Medulla oblongata (tissue), 1 donor: ENCODE measurements around the gene PRTN3.
"Not testable (repeated sequence)": the region's sequence is repeated elsewhere in the genome, so short reads cannot be mapped to it uniquely, and the experiment has no call there.

Experiments used
- DNase-seq: peaks from one replicate; pipeline ENCODE4 v3.0.0-alpha.2; 2015; ENCODE audit errors: extremely low spot score

The PRTN3 gene

DNA sequence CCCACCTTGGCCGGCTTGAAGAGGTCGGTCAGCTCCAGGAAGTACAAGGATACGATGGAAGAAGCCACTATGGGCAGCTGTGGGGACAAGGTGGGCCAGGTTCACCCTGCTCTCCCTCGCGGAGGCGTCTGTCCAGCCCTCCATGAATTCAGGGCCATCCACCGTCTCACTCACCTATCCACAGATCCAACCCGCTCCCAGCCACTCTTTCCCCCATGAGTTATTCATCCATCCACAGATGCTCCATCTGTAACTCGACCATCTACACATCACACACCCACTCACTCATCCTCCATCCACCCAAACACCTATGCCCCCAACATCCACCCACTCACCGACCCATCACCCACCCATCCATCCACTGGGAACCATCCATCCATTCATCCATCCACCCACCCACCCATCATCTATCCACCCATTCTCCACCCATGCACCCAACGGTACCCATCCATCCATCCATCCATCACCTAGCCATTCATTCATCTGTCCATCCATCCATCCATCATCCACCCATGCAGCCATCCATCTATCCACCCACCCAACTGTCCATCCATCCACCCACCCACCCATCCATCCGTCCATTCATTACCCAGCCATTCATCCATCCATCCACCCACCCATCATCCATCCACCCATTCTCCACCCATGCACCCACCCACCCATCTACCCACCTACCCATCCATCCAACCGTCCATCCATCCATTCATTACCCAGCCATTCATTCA lies 24.9 kb upstream of the PRTN3 start:
- no peak for DNase-seq

DNA sequence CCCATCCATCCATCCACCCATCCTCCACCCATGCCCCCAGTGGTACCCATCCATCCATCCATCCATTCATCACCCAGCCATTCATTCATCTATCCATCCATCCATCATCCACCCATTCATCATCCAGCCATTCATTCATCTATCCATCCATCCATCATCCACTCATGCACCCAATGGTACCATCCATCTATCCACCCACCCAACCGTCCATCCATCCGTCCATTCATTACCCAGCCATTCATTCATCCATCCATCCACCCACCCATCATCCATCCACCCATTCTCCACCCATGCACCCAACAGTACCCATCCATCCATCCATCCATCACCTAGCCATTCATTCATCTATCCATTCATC lies 24.3 kb upstream of the PRTN3 start:
- no peak for DNase-seq

DNA sequence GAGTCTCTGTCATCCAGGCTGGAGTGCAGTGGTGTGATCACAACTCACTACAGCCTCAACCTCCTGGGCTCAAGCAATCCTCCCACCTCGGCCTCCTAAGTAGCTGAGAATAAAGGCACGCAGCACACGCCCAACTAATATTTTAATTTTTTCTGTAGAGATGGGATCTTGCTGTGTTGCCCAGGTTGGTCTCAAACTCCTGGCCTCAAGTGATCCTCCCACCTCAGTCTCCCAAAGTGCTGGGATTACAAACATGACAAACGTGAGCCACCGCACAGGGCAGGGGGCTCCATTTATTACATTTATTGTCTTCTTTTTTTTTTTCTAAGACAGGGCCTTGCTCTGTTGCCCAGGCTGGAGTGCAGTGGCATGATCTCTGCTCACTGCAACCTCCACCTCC lies 20.6 kb upstream of the PRTN3 start:
- not testable (repeated sequence) for DNase-seq

DNA sequence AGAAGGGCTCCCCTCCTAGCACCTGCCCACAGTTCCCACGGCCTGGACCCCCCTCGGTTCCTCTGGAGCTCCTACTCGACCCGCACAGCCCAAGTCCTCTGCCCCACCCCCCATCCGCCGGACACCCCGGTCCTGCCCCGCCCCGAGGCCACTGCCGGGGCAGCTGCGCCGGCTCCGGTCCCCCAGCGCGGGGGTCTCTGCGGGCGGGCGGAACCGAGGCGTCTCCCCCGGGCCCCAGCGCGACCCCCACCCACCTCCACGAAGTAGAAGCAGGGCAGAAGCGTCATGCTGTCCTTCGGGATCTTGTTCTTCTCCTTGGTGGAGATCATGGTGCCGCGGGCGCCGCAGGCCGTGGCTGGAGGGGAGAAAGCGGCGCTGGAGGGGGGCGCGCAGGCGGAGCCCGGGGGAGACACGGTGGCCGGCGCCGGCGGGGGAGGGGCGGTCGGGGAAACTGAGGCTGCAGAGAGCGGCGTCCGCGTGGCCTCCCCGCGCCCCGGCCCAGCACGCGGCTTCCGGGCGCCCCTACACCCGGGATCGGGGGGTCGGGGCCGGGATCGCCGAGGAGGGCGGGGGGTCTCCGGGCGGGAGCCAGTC lies 19.5 kb upstream of the PRTN3 start:
- DNase-seq: no peak

DNA sequence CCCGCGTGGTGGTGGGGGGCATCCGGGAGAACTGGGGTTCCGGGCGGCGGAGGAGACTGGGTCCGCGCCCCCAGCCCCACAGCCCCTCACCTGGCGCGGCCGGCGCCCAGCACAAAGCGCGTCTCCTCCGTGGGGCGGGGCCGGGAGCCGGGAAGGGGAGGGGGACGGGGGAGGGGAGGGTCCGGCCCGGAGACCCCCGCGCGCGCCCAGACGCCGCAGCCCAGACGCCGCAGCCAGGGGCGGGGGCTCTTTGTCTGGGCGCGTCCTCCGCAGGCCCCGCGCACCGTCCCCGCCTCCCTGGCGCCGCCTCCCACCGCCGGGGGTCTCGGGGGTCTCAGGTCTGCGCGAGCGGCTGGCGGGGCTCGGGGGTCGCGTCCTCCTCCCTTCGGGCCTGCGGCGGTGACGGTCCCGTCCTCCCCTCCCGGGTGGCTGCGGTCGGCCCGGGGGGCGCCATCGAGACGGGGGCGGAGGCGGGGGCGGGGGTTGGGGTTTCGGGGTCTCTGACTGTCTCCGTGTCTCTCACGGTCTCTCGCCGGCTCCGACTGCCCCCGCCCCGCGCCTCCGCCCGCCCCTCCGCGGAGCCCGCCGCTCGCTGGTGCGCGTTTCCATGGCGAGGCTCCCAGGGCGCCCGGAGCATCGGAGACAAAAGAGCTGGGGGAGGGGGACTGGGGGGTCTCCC lies 18.8 kb upstream of the PRTN3 start, which contains the start of gene PLPPR3:
PLPPR3 (minus strand) TSS at position 131 of the 679 bp plus-strand sequence. CDS start 396 bp downstream, outside the sequence.
- no peak for DNase-seq

GRCh38 chr19:823565-824121 lies 17.2 kb upstream of the PRTN3 start:
- no peak for DNase-seq

- DNase-seq: no peak
These were observed 15.9 kb upstream of the PRTN3 start for GRCh38 chr19:824885-825284.

- DNase-seq: no peak
These were observed 14.7 kb upstream of the PRTN3 start for GRCh38 chr19:825897-826644.

DNA sequence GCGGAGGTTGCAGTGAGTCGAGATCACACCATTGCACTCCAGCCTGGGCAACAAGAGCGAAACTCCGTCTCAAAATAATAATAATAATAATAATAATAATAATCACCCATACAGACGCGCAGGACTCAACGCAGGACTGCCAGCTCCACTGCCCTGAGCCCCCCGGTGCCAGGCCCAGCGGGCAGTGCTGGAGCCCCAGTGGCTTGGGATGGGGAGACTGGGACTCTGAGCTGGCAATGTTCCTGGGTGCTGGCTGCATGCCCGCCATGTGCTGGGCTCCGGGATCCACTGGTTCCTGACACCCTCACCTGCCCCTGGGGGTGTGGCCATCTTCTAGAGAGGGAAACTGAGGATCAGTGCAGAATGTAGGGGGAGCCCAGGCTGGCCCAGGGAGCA lies 13.5 kb upstream of the PRTN3 start:
- no peak for DNase-seq

DNA sequence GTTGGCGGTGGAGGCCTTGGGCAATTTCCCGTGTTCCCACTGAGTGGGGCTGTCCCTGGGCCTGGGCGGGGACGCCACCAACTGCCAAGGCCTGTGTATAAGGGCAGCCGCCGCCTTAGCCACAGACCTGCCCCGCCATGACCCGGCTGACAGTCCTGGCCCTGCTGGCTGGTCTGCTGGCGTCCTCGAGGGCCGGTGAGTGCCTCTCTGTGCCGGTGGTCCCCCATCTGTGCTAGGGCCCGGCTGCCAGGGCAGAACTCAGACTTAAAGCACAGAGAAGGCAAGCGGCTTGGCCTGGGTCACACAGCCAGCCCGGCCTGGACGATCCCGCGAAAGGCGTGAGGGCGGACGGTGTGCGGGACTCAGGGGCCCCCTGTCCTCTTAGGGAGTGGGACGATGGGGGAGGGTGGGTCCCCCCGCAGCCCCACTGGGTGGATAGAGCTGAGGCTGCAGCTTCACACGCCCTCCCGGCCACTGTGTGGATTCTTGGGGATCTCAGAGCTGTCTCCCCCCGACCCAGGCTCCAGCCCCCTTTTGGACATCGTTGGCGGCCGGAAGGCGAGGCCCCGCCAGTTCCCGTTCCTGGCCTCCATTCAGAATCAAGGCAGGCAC lies 13.0 kb upstream of the PRTN3 start, which contains the start of gene AZU1:
AZU1 (plus strand) TSS at position 128 of the 612 bp plus-strand sequence; CDS start at position 138, 10 bp downstream.
- no peak for DNase-seq

DNA sequence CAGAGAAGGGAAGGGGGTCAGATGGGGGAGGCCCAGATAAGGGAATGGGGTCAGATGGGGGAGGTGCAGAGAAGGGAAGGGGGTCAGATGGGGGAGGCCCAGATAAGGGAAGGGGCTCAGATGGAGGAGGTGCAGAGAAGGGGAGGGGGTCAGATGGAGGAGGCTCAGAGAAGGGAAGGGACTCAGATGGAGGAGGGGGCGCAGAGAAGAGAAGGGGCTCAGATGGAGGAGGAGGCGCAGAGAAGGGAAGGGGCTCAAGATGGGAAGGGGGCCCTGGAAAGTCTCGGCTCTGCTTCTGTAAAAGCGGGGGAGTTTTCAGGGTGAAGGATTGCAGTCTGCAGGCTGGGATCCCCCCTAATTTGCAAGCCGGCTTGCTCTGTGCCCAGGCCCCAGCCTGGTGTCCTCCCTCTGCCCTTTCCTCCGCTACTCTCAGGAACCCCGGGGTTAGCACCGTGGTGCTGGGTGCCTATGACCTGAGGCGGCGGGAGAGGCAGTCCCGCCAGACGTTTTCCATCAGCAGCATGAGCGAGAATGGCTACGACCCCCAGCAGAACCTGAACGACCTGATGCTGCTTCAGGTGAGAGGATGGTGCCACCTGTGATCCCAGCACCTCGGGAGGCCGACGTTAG lies 11.6 kb upstream of the PRTN3 start:
- DNase-seq: no peak

DNA sequence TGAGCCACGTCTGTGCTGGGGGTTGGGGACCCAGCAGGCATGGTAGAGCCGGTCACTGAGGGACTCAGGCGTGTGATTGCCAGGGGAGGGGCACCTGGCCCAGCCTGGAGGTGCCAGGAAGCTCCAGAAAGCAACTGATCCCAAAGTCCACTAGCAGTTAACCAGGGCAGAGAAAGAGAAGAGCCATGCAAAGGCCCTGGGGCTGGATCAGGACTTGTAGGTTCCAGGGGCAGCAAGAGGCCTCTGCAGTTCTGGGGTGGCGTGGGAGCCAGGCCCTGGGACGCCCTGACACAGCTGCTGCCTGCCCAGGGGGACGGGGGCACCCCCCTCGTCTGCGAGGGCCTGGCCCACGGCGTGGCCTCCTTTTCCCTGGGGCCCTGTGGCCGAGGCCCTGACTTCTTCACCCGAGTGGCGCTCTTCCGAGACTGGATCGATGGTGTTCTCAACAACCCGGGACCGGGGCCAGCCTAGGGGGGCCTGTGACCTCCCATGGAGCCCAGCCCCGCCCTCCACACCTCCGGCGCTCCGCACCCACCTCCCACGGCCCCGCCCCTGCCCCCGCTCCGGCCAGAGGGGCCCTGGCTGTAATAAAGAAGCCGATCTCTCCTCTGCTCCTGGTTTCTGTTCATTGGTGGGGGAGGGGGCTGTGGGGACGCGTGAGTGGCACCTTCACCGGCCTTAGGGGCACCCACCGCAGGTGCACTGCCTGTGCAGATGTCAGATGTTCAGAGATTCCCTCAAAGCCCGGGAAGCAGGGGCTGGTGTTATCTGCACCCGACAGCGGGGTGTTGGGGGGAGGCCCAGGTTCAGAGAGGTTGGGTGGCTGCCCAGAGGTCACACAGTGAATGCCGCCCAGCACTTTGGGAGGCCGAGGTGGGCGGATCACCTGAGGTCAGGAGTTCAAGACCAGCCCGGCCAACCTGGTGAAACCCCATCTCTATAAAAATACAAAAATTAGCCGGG lies 9.1 kb upstream of the PRTN3 start:
- DNase-seq: no peak

DNA sequence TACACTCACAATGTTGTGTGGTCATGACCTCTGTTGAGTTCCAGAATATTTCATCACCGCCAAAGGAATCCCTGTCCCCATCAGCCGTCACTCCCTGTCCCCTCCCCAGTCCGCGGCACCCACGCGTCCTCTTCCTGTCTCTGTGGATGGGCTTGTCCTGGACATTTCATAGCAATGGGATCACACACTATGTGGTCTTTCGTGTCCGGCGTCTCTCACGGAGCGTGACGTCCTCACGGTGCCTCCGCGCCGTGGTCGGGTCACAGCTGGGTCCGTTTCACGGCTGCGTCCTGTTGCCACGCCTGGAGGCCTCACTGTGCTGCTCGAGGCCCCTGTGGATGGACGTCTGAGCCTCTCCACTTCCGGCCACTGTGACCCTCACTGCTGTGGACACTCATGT lies 6.6 kb upstream of the PRTN3 start:
- DNase-seq: no peak

DNA sequence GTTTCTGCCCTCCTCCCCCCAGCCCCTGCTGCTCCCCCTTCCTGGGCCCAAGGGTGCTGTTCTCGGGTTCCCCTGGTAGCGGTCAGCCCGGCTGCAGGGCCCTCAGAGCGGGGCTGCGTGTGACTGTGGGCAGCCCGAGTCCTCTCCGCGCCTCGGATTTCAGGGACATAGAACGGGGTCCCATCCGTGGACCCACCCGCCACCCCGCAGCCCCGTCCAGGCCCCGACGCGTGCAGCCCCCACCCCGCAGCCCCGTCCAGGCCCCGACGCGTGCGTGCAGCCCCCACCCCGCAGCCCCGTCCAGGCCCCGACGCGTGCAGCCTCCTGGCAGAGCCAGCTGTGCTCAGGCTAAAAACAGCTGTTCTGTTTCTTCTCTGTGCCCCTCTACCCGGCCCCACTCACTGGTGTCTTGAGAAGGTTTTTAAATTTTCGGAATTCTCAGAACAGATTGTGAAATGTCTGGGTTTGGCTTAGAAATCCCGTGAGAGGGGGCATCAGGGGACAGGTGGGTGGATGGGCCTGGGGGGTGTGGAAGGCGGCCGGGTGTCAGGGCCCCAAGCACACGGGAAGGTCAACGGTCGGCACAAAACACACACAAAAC lies 5.5 kb upstream of the PRTN3 start:
- DNase-seq: no peak

DNA sequence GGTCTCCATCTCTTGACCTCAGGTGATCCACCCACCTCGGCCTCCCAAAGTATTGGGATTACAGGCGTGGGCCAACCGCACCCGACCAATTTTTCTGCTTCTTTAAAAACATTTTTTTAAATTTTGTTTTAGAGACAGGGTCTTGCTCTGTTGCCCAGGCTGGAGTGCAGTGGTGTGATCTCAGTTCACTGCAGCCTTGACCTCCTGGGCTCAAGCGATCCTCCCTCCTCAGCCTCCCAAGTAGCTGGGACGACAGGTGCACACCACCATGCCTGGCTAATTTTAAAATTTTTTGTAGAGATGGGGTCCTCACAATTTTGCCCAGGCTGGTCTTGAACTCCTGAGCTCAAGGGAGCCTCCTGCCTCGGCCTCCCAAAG lies 2.0 kb downstream of the PRTN3 start:
- DNase-seq: not testable (repeated sequence)

GRCh38 chr19:843180-843835 lies 2.5 kb downstream of the PRTN3 start:
- DNase-seq: no peak

- DNase-seq: no peak
These were observed 3.2 kb downstream of the PRTN3 start for GRCh38 chr19:843836-844545.

GRCh38 chr19:844546-844971 lies 3.8 kb downstream of the PRTN3 start:
- no peak for DNase-seq
